H1 (cell line): ENCODE results near the gene KCNMA1. TPM values are rescaled to one million over a fixed set of nuclear protein-coding genes. Genes with fewer than 3 reads are reported as not detected.

Source experiments
- CTCF ChIA-PET: fragments of 300-600 bp; sonication (Branson Sonifier 250); formaldehyde crosslinking; loops from one replicate; lab custom pipeline; 2021; ENCODE audit not compliant: partially characterized antibody; lab: Charles Lee
- POLR2A ChIA-PET: fragments of 300-600 bp; sonication (Branson Sonifier 250); formaldehyde crosslinking; loops from one replicate; lab custom pipeline; 2021; ENCODE audit warnings: inconsistent platforms; ENCODE audit not compliant: partially characterized antibody; lab: Charles Lee
- DNase-seq, 2 experiments: peaks; one replicate each; pipeline versions ENCODE4 v3.0.0 to v3.0.0-alpha.2; 2010 to 2022; ENCODE audit warnings: low spot score in 2 of 2, low read depth in 1 of 2, mixed read lengths in 1 of 2
- FAIRE-seq: peaks from 2 replicates; lab custom pipeline; 2011; peaks lifted over from hg19 to GRCh38; lab: Jason Lieb, UNC
- H2AFZ ChIP-seq: 2 replicates; pipeline ENCODE4 v1.8.1; 2012; ENCODE audit warnings: low read length, inconsistent platforms
- H2AK5ac ChIP-seq: 2 replicates; pipeline ENCODE4 v1.6.1; 2013; ENCODE audit warnings: low read depth, low read length
- H2BK120ac ChIP-seq: replicated peaks from 2 replicates; pipeline ENCODE3; 2013; ENCODE audit warnings: low read depth, low read length, inconsistent platforms
- H2BK12ac ChIP-seq: 2 replicates; pipeline ENCODE4 v1.6.1; 2013; ENCODE audit warnings: low read depth, low read length
- H2BK15ac ChIP-seq: 2 replicates; pipeline ENCODE4 v1.6.1; 2013; ENCODE audit warnings: low read length
- H2BK20ac ChIP-seq: 2 replicates; pipeline ENCODE4 v1.6.1; 2013; ENCODE audit warnings: low read length
- H2BK5ac ChIP-seq: 2 replicates; pipeline ENCODE4 v1.6.1; 2013; ENCODE audit warnings: low read depth, low read length
- H3K14ac ChIP-seq: 2 replicates; pipeline ENCODE4 v1.6.1; 2013; ENCODE audit warnings: inconsistent platforms; ENCODE audit not compliant: insufficient read length
- H3K18ac ChIP-seq: 2 replicates; pipeline ENCODE4 v1.6.1; 2013; ENCODE audit warnings: low read length; ENCODE audit errors: extremely low read depth
- H3K23ac ChIP-seq: 2 replicates; pipeline ENCODE4 v1.6.1; 2013; ENCODE audit warnings: inconsistent platforms; ENCODE audit not compliant: insufficient read length
- H3K23me2 ChIP-seq: 2 replicates; pipeline ENCODE4 v1.6.1; 2013; ENCODE audit warnings: low read depth, low read length
- H3K27ac ChIP-seq: 2 replicates; pipeline ENCODE4 v1.6.1; 2011; ENCODE audit warnings: low read depth, low read length, inconsistent platforms
- H3K27me3 ChIP-seq, 4 experiments: replicated peaks in 1 of 4; 1 replicate in 1 of 4; 2 replicates in 3 of 4; pipeline versions ENCODE4 v1.6.1 to v1.8.1; 2011 to 2013; ENCODE audit warnings: low read length in 3 of 4, mild to moderate bottlenecking in 3 of 4, inconsistent platforms in 2 of 4, mixed read lengths in 2 of 4, moderate library complexity in 1 of 4; ENCODE audit not compliant: control insufficient read depth in 3 of 4, insufficient read depth in 3 of 4; ENCODE audit errors: extremely low read depth in 1 of 4
- H3K36me3 ChIP-seq, 4 experiments: 2 replicates each; pipeline versions ENCODE4 v1.6.1 to v1.8.1; 2011 to 2013; ENCODE audit warnings: mild to moderate bottlenecking in 4 of 4, low read length in 3 of 4, moderate library complexity in 2 of 4, control low read depth in 1 of 4, inconsistent platforms in 1 of 4; ENCODE audit not compliant: insufficient read depth in 4 of 4, control insufficient read depth in 2 of 4
- H3K4ac ChIP-seq: replicated peaks from 2 replicates; pipeline ENCODE3; 2013; ENCODE audit warnings: low read length, low read depth, mixed read lengths, inconsistent platforms; ENCODE audit not compliant: insufficient read length
- H3K4me1 ChIP-seq, 4 experiments: replicated peaks in 1 of 4; 1 replicate in 1 of 4; 2 replicates in 3 of 4; pipeline versions ENCODE4 v1.6.1 to v1.8.1; 2011 to 2013; ENCODE audit warnings: low read length in 3 of 4, inconsistent platforms in 2 of 4, mixed read lengths in 1 of 4; ENCODE audit not compliant: insufficient read depth in 4 of 4, control insufficient read depth in 3 of 4
- H3K4me2 ChIP-seq, 2 experiments: 2 replicates each; pipeline versions ENCODE4 v1.6.1 to v1.8.1; 2011 to 2013; ENCODE audit warnings: low read depth in 2 of 2, low read length in 2 of 2, control low read depth in 1 of 2, inconsistent platforms in 1 of 2, mild to moderate bottlenecking in 1 of 2; ENCODE audit not compliant: insufficient read depth in 1 of 2
- H3K4me3 ChIP-seq, 4 experiments: fragments of 200-600, 300-600 bp in 1 of 4; sonication (generic), shearing (Covaris generic), sonication (Bioruptor Twin) in 1 of 4; 2 replicates each; pipeline versions ENCODE4 v1.5.1 to v1.8.1; 2011 to 2016; ENCODE audit warnings: low read length in 4 of 4, low read depth in 3 of 4, control low read depth in 2 of 4, inconsistent platforms in 2 of 4, mild to moderate bottlenecking in 2 of 4, mixed read lengths in 1 of 4, moderate library complexity in 1 of 4; ENCODE audit not compliant: insufficient read depth in 2 of 4; ENCODE audit errors: extremely low read depth in 1 of 4
- H3K56ac ChIP-seq: replicated peaks from 2 replicates; pipeline ENCODE3; 2013; ENCODE audit warnings: low read depth, mild to moderate bottlenecking, mixed read lengths, low read length, inconsistent platforms; ENCODE audit not compliant: insufficient read length
- H3K79me1 ChIP-seq: 2 replicates; pipeline ENCODE4 v1.6.1; 2013; ENCODE audit warnings: low read depth, low read length, control low read depth
- H3K79me2 ChIP-seq, 2 experiments: 2 replicates each; pipeline versions ENCODE4 v1.6.1 to v1.8.1; 2012 to 2013; ENCODE audit warnings: low read length in 2 of 2, mild to moderate bottlenecking in 2 of 2, inconsistent platforms in 1 of 2; ENCODE audit not compliant: insufficient read depth in 2 of 2, control insufficient read depth in 1 of 2
- H3K9ac ChIP-seq, 4 experiments: replicated peaks in 1 of 4; 1 replicate in 1 of 4; 2 replicates in 3 of 4; pipeline versions ENCODE4 v1.6.1 to v1.8.1; 2011 to 2013; ENCODE audit warnings: low read depth in 3 of 4, low read length in 3 of 4, control low read depth in 2 of 4, mild to moderate bottlenecking in 2 of 4, moderate library complexity in 2 of 4, inconsistent platforms in 1 of 4; ENCODE audit errors: extremely low read depth in 1 of 4
- H3K9me3 ChIP-seq, 2 experiments: 2 replicates each; pipeline versions ENCODE4 v1.6.1 to v1.8.1; 2012 to 2013; ENCODE audit warnings: mild to moderate bottlenecking in 2 of 2, moderate library complexity in 2 of 2, control low read depth in 1 of 2, inconsistent platforms in 1 of 2, low read depth in 1 of 2, low read length in 1 of 2, mixed read lengths in 1 of 2; ENCODE audit not compliant: insufficient read depth in 2 of 2
- H4K20me1 ChIP-seq, 2 experiments: replicated peaks in 1 of 2; 2 replicates each; pipeline versions ENCODE3 to v1.8.1; 2011 to 2013; ENCODE audit warnings: inconsistent platforms in 2 of 2, low read length in 2 of 2, mild to moderate bottlenecking in 1 of 2; ENCODE audit not compliant: insufficient read depth in 2 of 2, control insufficient read depth in 1 of 2
- H4K5ac ChIP-seq: 2 replicates; pipeline ENCODE4 v1.6.1; 2013; ENCODE audit warnings: low read length, low read depth, mixed read lengths, inconsistent platforms; ENCODE audit not compliant: insufficient read length
- H4K8ac ChIP-seq: 2 replicates; pipeline ENCODE4 v1.8.0; 2013; ENCODE audit warnings: mild to moderate bottlenecking, moderate library complexity, low read length, inconsistent platforms; ENCODE audit not compliant: insufficient read depth; ENCODE audit errors: extremely low read depth
- H4K91ac ChIP-seq: replicated peaks from 2 replicates; pipeline ENCODE3; 2013; ENCODE audit warnings: low read length, mixed read lengths, inconsistent platforms; ENCODE audit not compliant: insufficient read length
- ASH2L ChIP-seq: fragments of 200-600, 300-600 bp; sonication (generic); IDR thresholded peaks from one replicate; pipeline ENCODE4 v1.7.1; 2017; ENCODE audit warnings: low read length
- CEBPB ChIP-seq: IDR thresholded peaks from 2 replicates; pipeline ENCODE4 v1.6.1; 2012; ENCODE audit warnings: low read depth, low read length
- GABPA ChIP-seq: IDR thresholded peaks from 2 replicates; pipeline ENCODE4 v1.6.1; 2011; ENCODE audit warnings: mild to moderate bottlenecking, low read length, moderate library complexity, borderline replicate concordance; ENCODE audit not compliant: insufficient read depth
- JUN ChIP-seq: IDR thresholded peaks from 2 replicates; pipeline ENCODE4 v1.6.1; 2011; ENCODE audit warnings: low read depth, mild to moderate bottlenecking, improper control_type of control experiment, low read length
- NANOG ChIP-seq: IDR thresholded peaks from 2 replicates; pipeline ENCODE4 v1.6.1; 2011; ENCODE audit warnings: low read length, low read depth, mild to moderate bottlenecking, inconsistent platforms; ENCODE audit not compliant: insufficient read depth, poor library complexity, severe bottlenecking
- POU5F1 ChIP-seq: IDR thresholded peaks from 2 replicates; pipeline ENCODE4 v1.6.1; 2011; ENCODE audit warnings: low read depth, mild to moderate bottlenecking, low read length, moderate library complexity
- SIN3A ChIP-seq, 2 experiments: IDR thresholded peaks in 1 of 2; conservative IDR thresholded peaks in 1 of 2; 2 replicates each; pipeline ENCODE4 v1.6.1; 2011 to 2012; ENCODE audit warnings: low read length in 2 of 2, improper control_type of control experiment in 1 of 2, low read depth in 1 of 2, mild to moderate bottlenecking in 1 of 2
- YY1 ChIP-seq: IDR thresholded peaks from 2 replicates; pipeline ENCODE4 v1.6.1; 2011; ENCODE audit warnings: low read depth, mild to moderate bottlenecking, low read length
- WGBS, 2 experiments: shearing (Covaris generic) in 1 of 2; methylation state at CpG; one replicate each; pipeline versions ENCODE4 v1.1.6 to v1.1.7; 2013 to 2015; ENCODE audit warnings: low lambda C conversion rate in 2 of 2, mixed read lengths in 2 of 2, inconsistent platforms in 1 of 2, low coverage in 1 of 2, missing lambda C conversion rate in 1 of 2; ENCODE audit not compliant: insufficient replicate concordance in 2 of 2, insufficient coverage in 1 of 2, insufficient read length in 1 of 2; ENCODE audit errors: extremely low coverage in 1 of 2, missing lambda C conversion rate in 1 of 2; 5-methylcytosine and 5-hydroxymethylcytosine counted together
- polyA plus RNA-seq, 7 experiments: library from polyadenylated mRNA; depleted of rRNA in 3 of 7; stranded (reverse) in 5 of 7; unstranded in 2 of 7; fragments of >200 nt in 5 of 7; fragments of 200-250 nt in 2 of 7; gene quantifications; 1 replicate in 5 of 7; 2 replicates in 1 of 7; 4 replicates in 1 of 7; pipeline versions ENCODE4 v1.2.1 to v1.2.3, GENCODE V29; 2011 to 2013; ENCODE audit warnings: missing spikeins in 2 of 7, mixed read lengths in 2 of 7
- total RNA-seq: library from RNA; stranded (reverse); fragmentation: NEBNext Ultra II Directional; extraction: Animal tissue kit (Norgen Biotek cat#: 25700); gene quantifications from 2 replicates; pipeline ENCODE4 v1.2.1, GENCODE V29; 2021
- TF ChIP-seq, protein P1 (sequence below), 3 experiments: IDR thresholded peaks; 1 replicate in 2 of 3; 2 replicates in 1 of 3; pipeline versions ENCODE4 v1.5.1 to v1.6.1; 2011; ENCODE audit warnings: low read length in 3 of 3, mild to moderate bottlenecking in 3 of 3, inconsistent platforms in 2 of 3, low read depth in 1 of 3, moderate library complexity in 1 of 3; ENCODE audit not compliant: insufficient read depth in 1 of 3; ENCODE audit errors: control extremely low read depth in 1 of 3
- TF ChIP-seq, protein P2 (sequence below): IDR thresholded peaks from 2 replicates; pipeline ENCODE4 v1.6.1; 2012; ENCODE audit warnings: low read length, inconsistent platforms

The KCNMA1 gene
- total and polyA plus RNA-seq, 2 of the 8 experiments (the other 6 are each of a cell fraction or from before 2014, with no cell fraction given) = 10.2 to 11.1 TPM

DNA sequence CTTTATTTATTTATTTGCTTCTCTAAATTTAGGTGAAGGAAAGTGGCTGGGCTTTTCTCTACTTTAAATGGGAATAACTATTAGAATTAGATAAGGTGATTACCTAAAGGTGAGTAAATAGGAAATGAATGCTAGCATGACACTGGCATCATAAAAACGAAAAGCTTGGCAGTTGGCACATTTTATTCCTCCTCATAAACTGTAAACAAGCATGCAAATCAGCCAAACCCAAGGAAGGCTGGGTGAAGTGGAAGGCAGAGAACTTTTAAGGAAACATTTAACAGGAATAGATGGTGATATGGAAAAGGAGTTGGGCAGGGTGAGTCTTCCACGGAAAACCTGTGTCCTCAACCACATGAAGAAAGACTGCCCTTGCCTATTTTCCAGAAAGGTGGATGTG lies 669.1 kb downstream of the KCNMA1 start:
- no peak overlapping the region for H2BK5ac ChIP-seq
- no peak overlapping the region for H3K23ac ChIP-seq
- H3K56ac ChIP-seq = no peak overlapping the region
- H3K14ac ChIP-seq = no peak overlapping the region
- H3K23me2 ChIP-seq = no peaks in the 10 kb centered on the region
- no peak overlapping the region for H4K91ac ChIP-seq
- no peak overlapping the region for H3K4me2 ChIP-seq
- H3K9me3 ChIP-seq = no peaks in the 10 kb centered on the region
- H3K9ac ChIP-seq = no peak overlapping the region
- no peaks in the 10 kb centered on the region; a peak in 2 of 7 replicates for H3K4me1 ChIP-seq
- DNase-seq (no peak), FAIRE-seq (no peak)
- H2AK5ac ChIP-seq = no peak overlapping the region
- no peaks in the 10 kb centered on the region for H3K79me1 ChIP-seq
- H2AFZ ChIP-seq = no peak overlapping the region
- no peak overlapping the region for H2BK120ac ChIP-seq
- H2BK20ac ChIP-seq = no peak overlapping the region
- H3K79me2 ChIP-seq = no peaks in the 10 kb centered on the region
- ChIA-PET POLR2A (no interaction called here), CTCF (no interaction called here)
- H3K36me3 ChIP-seq = no peaks in the 10 kb centered on the region
- H4K20me1 ChIP-seq = no peaks in the 10 kb centered on the region
- no peak overlapping the region for H4K5ac ChIP-seq
- 92% methylated on average over 2 of the region's 2 CpGs; no CpG with 5 or more reads in 1 of the 2 experiments for WGBS, 2 experiments
- H4K8ac ChIP-seq = no peak overlapping the region
- H3K27me3 ChIP-seq = no peaks in the 10 kb centered on the region
- no peak overlapping the region for H3K4ac ChIP-seq
- no peak overlapping the region for H3K18ac ChIP-seq
- H3K27ac ChIP-seq = no peak overlapping the region
- H2BK12ac ChIP-seq = no peak overlapping the region
- no peak overlapping the region for H3K4me3 ChIP-seq
- H2BK15ac ChIP-seq = no peak overlapping the region
- TF ChIP-seq YY1 = no peak
- no peak for TF ChIP-seq GABPA
- TF ChIP-seq, protein P1, sequence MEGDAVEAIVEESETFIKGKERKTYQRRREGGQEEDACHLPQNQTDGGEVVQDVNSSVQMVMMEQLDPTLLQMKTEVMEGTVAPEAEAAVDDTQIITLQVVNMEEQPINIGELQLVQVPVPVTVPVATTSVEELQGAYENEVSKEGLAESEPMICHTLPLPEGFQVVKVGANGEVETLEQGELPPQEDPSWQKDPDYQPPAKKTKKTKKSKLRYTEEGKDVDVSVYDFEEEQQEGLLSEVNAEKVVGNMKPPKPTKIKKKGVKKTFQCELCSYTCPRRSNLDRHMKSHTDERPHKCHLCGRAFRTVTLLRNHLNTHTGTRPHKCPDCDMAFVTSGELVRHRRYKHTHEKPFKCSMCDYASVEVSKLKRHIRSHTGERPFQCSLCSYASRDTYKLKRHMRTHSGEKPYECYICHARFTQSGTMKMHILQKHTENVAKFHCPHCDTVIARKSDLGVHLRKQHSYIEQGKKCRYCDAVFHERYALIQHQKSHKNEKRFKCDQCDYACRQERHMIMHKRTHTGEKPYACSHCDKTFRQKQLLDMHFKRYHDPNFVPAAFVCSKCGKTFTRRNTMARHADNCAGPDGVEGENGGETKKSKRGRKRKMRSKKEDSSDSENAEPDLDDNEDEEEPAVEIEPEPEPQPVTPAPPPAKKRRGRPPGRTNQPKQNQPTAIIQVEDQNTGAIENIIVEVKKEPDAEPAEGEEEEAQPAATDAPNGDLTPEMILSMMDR (IDR thresholded peaks at IDR 0.05; ENCODE audit: control extremely low read depth in 1 of 3, insufficient read depth in 1 of 3, low read depth in 1 of 3, low read length in 3 of 3) = no peak
- no peak for TF ChIP-seq ASH2L
- no peak for TF ChIP-seq SIN3A (conservative IDR thresholded peaks at IDR 0.05 in 1 of 2, IDR thresholded peaks at IDR 0.05 in 1 of 2; ENCODE audit: low read depth in 1 of 2, low read length in 2 of 2)
- TF ChIP-seq, protein P2, sequence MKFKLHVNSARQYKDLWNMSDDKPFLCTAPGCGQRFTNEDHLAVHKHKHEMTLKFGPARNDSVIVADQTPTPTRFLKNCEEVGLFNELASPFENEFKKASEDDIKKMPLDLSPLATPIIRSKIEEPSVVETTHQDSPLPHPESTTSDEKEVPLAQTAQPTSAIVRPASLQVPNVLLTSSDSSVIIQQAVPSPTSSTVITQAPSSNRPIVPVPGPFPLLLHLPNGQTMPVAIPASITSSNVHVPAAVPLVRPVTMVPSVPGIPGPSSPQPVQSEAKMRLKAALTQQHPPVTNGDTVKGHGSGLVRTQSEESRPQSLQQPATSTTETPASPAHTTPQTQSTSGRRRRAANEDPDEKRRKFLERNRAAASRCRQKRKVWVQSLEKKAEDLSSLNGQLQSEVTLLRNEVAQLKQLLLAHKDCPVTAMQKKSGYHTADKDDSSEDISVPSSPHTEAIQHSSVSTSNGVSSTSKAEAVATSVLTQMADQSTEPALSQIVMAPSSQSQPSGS = no peak
- TF ChIP-seq NANOG = no peak
- no peak for TF ChIP-seq POU5F1
- no peak for TF ChIP-seq JUN
- no peak for TF ChIP-seq CEBPB
